ENCODE measurements around the gene SECTM1. TPM values are rescaled to one million over a fixed set of nuclear protein-coding genes. Genes with fewer than 3 reads are reported as not detected.
A peak's percentile ranks its signal among the peaks of the same experiment; 100 is the strongest.

SECTM1 gene
- total and polyA plus RNA-seq, 9 of the 15 experiments (the other 6 are each of a cell fraction or from before 2014, with no cell fraction given): 0.11 to 0.46 (median 0.18) TPM; not detected in 6

DNA sequence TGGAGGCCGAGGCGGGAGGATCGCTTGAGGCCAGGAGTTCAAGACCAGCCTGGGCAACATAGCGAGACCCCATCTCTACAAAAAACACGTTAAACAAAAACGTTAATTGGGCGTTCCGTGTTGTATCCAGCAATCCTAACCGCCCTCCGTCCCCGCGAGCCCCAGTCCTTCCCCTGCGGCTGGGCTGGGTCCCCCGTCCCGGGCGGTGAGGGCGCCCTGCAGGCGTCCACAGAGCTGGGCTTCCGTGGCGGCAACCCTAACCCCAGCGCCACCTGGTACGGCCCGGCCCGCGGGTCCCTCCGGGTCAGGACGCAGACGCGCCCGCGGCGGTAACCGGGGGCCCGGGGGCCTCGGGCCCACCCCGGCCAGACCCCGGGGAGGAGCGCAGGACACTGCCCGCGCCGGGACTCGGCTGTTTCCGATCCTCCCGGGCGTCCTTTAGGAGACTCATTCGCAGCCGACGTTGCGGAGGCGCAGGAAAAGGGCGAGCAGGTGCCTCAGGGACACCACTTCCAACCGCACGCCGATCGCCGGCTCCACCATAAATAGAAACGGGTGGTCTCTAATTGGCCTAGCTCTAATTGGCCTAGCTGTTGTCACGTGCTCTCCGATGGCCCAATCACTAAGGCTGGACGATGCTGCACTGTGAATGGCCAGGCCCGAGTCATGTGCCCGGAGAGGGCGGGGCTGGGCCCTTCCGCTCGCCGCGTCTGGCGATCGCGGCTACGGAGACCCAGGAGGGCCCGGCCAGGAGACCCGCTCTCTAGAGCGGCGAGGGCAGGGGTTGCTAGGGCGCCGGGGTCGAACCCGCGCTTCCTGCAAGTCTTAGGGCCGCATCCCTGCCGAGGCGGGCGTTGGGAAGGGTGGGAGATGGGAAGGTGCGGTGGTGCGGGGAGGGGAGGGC is 41.1 kb downstream of the SECTM1 start (continued):
- TF ChIP-seq TAF1 (IDR thresholded peaks at IDR 0.05; ENCODE audit: control insufficient read depth, extremely low read depth, insufficient read depth, low read length, severe bottlenecking) (peak; percentile 92), ZNF24 (IDR thresholded peaks at IDR 0.05) (no peak), TARDBP (IDR thresholded peaks at IDR 0.05) (0 out of 2 replicates have a peak, but pooled peaks have one; percentile 45), ARID1B (IDR thresholded peaks at IDR 0.05) (no peak), KLF16 (IDR thresholded peaks at IDR 0.05) (peak; percentile 45; the same call in 1 of the 2 replicates), KDM5B (IDR thresholded peaks at IDR 0.05; ENCODE audit: insufficient replicate concordance, low read depth, low read length) (peak; percentile 98), SIRT6 (IDR thresholded peaks at IDR 0.05; ENCODE audit: low read depth, low read length) (no peak), ZBTB7A (IDR thresholded peaks at IDR 0.05; ENCODE audit: borderline replicate concordance, control insufficient read depth, low read depth, low read length) (peak; percentile 84), POLR2A (conservative IDR thresholded peaks at IDR 0.05) (peak; percentile 99), GABPB2 (CRISPR knock-in tag; conservative IDR thresholded peaks at IDR 0.05) (no peak)
- TF ChIP-seq, protein P1, sequence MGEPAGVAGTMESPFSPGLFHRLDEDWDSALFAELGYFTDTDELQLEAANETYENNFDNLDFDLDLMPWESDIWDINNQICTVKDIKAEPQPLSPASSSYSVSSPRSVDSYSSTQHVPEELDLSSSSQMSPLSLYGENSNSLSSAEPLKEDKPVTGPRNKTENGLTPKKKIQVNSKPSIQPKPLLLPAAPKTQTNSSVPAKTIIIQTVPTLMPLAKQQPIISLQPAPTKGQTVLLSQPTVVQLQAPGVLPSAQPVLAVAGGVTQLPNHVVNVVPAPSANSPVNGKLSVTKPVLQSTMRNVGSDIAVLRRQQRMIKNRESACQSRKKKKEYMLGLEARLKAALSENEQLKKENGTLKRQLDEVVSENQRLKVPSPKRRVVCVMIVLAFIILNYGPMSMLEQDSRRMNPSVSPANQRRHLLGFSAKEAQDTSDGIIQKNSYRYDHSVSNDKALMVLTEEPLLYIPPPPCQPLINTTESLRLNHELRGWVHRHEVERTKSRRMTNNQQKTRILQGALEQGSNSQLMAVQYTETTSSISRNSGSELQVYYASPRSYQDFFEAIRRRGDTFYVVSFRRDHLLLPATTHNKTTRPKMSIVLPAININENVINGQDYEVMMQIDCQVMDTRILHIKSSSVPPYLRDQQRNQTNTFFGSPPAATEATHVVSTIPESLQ (CRISPR knock-in tag; IDR thresholded peaks at IDR 0.05): no peak
- TF ChIP-seq, protein P2, sequence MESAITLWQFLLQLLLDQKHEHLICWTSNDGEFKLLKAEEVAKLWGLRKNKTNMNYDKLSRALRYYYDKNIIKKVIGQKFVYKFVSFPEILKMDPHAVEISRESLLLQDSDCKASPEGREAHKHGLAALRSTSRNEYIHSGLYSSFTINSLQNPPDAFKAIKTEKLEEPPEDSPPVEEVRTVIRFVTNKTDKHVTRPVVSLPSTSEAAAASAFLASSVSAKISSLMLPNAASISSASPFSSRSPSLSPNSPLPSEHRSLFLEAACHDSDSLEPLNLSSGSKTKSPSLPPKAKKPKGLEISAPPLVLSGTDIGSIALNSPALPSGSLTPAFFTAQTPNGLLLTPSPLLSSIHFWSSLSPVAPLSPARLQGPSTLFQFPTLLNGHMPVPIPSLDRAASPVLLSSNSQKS (CRISPR knock-in tag; IDR thresholded peaks at IDR 0.05): no peak
- TF ChIP-seq, protein P3, sequence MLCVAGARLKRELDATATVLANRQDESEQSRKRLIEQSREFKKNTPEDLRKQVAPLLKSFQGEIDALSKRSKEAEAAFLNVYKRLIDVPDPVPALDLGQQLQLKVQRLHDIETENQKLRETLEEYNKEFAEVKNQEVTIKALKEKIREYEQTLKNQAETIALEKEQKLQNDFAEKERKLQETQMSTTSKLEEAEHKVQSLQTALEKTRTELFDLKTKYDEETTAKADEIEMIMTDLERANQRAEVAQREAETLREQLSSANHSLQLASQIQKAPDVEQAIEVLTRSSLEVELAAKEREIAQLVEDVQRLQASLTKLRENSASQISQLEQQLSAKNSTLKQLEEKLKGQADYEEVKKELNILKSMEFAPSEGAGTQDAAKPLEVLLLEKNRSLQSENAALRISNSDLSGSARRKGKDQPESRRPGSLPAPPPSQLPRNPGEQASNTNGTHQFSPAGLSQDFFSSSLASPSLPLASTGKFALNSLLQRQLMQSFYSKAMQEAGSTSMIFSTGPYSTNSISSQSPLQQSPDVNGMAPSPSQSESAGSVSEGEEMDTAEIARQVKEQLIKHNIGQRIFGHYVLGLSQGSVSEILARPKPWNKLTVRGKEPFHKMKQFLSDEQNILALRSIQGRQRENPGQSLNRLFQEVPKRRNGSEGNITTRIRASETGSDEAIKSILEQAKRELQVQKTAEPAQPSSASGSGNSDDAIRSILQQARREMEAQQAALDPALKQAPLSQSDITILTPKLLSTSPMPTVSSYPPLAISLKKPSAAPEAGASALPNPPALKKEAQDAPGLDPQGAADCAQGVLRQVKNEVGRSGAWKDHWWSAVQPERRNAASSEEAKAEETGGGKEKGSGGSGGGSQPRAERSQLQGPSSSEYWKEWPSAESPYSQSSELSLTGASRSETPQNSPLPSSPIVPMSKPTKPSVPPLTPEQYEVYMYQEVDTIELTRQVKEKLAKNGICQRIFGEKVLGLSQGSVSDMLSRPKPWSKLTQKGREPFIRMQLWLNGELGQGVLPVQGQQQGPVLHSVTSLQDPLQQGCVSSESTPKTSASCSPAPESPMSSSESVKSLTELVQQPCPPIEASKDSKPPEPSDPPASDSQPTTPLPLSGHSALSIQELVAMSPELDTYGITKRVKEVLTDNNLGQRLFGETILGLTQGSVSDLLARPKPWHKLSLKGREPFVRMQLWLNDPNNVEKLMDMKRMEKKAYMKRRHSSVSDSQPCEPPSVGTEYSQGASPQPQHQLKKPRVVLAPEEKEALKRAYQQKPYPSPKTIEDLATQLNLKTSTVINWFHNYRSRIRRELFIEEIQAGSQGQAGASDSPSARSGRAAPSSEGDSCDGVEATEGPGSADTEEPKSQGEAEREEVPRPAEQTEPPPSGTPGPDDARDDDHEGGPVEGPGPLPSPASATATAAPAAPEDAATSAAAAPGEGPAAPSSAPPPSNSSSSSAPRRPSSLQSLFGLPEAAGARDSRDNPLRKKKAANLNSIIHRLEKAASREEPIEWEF (CRISPR knock-in tag; IDR thresholded peaks at IDR 0.05): no peak
- TF ChIP-seq, protein P4, sequence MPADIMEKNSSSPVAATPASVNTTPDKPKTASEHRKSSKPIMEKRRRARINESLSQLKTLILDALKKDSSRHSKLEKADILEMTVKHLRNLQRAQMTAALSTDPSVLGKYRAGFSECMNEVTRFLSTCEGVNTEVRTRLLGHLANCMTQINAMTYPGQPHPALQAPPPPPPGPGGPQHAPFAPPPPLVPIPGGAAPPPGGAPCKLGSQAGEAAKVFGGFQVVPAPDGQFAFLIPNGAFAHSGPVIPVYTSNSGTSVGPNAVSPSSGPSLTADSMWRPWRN (IDR thresholded peaks at IDR 0.05; ENCODE audit: low read depth): no peak
- TF ChIP-seq, protein P5, sequence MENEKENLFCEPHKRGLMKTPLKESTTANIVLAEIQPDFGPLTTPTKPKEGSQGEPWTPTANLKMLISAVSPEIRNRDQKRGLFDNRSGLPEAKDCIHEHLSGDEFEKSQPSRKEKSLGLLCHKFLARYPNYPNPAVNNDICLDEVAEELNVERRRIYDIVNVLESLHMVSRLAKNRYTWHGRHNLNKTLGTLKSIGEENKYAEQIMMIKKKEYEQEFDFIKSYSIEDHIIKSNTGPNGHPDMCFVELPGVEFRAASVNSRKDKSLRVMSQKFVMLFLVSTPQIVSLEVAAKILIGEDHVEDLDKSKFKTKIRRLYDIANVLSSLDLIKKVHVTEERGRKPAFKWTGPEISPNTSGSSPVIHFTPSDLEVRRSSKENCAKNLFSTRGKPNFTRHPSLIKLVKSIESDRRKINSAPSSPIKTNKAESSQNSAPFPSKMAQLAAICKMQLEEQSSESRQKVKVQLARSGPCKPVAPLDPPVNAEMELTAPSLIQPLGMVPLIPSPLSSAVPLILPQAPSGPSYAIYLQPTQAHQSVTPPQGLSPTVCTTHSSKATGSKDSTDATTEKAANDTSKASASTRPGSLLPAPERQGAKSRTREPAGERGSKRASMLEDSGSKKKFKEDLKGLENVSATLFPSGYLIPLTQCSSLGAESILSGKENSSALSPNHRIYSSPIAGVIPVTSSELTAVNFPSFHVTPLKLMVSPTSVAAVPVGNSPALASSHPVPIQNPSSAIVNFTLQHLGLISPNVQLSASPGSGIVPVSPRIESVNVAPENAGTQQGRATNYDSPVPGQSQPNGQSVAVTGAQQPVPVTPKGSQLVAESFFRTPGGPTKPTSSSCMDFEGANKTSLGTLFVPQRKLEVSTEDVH (IDR thresholded peaks at IDR 0.05; ENCODE audit: low read depth, partially characterized antibody): no peak
